Ovary (tissue), 3 donors: ENCODE measurements around the gene ANTXR2.

Experiments used
- POLR2A ChIP-seq: fragments of 450-650 bp; IDR thresholded peaks from one replicate; pipeline ENCODE4 v1.6.1; 2017; ENCODE audit warnings: antibody characterized with exemption, mild to moderate bottlenecking, moderate library complexity
- TF ChIP-seq, protein P1 (sequence below), 3 donors: fragments of 450-650 bp in 2 of 3; fragments of 200-600 bp in 1 of 3; IDR thresholded peaks; one replicate each; pipeline versions ENCODE4 v1.5.1 to v1.8.0; 2016 to 2022; ENCODE audit warnings: antibody characterized with exemption in 3 of 3, mild to moderate bottlenecking in 1 of 3
- donor health status: DM: no; HTN: no; CAD: no.

DNA sequence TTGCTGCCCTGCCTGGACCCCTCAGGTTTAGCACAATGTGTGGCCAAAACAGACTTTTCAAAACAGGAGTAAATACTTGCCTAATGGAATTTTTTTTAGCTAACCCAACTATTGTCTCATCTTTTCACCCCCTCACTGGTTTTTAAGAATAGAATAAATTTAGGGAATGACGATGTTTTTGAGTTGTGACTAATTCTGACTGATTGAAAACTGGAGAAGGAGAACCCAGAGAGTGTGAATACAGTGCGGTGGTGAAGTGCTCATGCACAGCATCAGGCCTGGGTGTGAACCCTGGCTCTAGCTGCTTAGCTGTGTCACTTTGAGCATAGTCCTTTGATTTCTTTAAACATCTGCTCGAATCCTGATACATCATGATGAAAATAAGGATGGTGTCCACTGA is 10.5 kb downstream of the ANTXR2 start:
- TF ChIP-seq, protein P1, sequence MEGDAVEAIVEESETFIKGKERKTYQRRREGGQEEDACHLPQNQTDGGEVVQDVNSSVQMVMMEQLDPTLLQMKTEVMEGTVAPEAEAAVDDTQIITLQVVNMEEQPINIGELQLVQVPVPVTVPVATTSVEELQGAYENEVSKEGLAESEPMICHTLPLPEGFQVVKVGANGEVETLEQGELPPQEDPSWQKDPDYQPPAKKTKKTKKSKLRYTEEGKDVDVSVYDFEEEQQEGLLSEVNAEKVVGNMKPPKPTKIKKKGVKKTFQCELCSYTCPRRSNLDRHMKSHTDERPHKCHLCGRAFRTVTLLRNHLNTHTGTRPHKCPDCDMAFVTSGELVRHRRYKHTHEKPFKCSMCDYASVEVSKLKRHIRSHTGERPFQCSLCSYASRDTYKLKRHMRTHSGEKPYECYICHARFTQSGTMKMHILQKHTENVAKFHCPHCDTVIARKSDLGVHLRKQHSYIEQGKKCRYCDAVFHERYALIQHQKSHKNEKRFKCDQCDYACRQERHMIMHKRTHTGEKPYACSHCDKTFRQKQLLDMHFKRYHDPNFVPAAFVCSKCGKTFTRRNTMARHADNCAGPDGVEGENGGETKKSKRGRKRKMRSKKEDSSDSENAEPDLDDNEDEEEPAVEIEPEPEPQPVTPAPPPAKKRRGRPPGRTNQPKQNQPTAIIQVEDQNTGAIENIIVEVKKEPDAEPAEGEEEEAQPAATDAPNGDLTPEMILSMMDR (IDR thresholded peaks at IDR 0.05) = no peak
- no peak for TF ChIP-seq POLR2A
